LNCaP clone FGC (cell line): ENCODE measurements around the gene RER1.

Source experiments
- DNase-seq: peaks from one replicate; pipeline ENCODE4 v3.0.0-alpha.2; 2011; ENCODE audit warnings: low read depth
- H3K4me3 ChIP-seq: 2 replicates; pipeline ENCODE4 v1.5.1; 2011; ENCODE audit warnings: mild to moderate bottlenecking, low read depth, low read length, control low read depth
- TF ChIP-seq, protein P1 (sequence below): IDR thresholded peaks from 2 replicates; pipeline ENCODE4 v1.5.1; 2012; ENCODE audit warnings: mild to moderate bottlenecking; ENCODE audit not compliant: control insufficient read depth, insufficient read depth; ENCODE audit errors: extremely low read depth

The RER1 gene

DNA sequence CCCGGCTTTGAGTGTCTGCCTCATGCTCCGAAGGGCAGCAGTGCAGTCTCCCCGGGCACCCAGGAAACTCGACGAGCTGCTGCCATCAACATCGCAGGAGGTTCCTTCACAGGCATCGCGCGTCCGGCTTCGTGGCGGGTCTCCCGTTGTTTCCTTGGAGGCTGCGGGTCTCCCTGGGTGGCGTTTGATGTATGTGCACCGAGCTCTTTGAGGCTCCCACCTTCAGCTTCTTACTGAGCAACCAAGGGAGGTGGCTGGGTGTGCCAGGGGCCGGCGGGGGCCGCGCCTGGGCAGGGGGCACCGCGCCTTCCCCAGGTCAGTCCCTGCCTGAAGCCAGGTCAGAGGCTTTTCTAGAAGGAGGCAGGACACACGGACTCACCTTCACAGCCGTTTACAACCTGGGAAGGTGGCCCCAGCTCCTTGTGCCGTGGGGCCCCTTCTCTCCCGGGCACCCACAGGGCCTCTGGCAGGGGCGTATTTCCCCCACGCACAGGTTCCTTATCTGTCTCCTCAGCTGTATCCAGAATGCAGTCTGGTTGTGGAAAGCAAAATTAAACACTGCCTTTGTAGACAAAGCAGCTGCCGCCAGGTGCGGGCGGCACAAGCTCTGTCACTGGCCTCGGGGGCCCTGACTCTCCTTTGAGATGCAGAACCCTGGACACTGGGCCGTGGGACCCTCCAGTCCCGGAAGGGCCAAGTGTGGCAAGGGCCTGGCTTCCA is 42.5 kb downstream of the RER1 start:
- H3K4me3 ChIP-seq: no peak overlapping the region
- DNase-seq: no peak
- TF ChIP-seq, protein P1, sequence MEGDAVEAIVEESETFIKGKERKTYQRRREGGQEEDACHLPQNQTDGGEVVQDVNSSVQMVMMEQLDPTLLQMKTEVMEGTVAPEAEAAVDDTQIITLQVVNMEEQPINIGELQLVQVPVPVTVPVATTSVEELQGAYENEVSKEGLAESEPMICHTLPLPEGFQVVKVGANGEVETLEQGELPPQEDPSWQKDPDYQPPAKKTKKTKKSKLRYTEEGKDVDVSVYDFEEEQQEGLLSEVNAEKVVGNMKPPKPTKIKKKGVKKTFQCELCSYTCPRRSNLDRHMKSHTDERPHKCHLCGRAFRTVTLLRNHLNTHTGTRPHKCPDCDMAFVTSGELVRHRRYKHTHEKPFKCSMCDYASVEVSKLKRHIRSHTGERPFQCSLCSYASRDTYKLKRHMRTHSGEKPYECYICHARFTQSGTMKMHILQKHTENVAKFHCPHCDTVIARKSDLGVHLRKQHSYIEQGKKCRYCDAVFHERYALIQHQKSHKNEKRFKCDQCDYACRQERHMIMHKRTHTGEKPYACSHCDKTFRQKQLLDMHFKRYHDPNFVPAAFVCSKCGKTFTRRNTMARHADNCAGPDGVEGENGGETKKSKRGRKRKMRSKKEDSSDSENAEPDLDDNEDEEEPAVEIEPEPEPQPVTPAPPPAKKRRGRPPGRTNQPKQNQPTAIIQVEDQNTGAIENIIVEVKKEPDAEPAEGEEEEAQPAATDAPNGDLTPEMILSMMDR: no peak

DNA sequence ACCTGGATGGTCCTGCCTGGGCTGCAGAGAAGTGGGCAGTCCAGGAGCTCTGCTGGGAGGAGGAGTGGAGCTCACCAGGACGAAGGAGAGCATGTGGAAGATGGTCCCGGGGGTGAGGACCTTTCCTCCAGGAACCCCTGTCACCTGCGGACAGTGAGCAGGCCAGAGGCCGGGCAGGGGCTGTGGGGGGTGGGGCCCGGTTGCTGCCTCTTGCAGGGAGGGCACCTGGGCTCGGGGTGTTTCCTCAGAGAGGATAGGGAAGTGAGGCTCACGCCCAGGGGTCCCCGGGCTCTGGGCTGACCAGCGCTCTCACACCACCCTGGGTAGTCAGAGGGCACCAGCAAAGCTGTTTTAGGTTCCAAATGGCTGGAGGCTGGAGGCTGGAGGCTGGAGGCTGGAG is 43.5 kb downstream of the RER1 start:
- H3K4me3 ChIP-seq: no peak overlapping the region
- TF ChIP-seq, protein P1: no peak
- no peak for DNase-seq

DNA sequence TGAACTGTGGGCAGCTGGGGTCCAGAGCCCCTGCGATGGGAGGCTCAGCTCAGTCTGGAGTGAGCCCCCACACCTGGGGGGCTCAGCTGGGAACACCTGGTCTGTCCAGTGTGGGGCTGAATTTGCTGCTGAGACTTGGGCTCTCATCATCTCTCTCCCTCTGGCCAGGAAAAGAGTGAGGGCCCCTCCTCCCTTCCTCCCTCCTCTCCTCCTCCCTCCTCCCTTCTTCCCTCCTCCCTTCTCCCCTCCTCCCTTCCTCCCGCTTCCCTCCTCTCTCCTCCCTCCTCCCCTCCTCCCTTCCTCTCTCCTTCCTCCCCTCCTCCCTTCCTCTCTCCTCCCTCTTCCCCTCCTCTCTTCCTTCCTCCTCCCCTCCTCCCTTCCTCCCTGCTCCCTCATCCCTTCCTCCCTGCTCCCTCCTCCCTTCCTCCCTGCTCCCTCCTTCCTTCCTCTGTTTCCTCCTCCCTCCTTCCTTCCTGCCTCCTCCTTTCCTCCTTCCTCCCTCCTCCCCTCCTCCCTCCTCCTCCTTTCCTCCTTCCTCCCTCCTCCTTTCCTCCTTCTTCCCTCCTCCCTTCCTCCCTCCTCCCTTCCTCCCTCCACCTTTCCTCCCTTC is 44.2 kb downstream of the RER1 start:
- DNase-seq: no peak
- TF ChIP-seq, protein P1: no peak
- H3K4me3 ChIP-seq: no peak overlapping the region

DNA sequence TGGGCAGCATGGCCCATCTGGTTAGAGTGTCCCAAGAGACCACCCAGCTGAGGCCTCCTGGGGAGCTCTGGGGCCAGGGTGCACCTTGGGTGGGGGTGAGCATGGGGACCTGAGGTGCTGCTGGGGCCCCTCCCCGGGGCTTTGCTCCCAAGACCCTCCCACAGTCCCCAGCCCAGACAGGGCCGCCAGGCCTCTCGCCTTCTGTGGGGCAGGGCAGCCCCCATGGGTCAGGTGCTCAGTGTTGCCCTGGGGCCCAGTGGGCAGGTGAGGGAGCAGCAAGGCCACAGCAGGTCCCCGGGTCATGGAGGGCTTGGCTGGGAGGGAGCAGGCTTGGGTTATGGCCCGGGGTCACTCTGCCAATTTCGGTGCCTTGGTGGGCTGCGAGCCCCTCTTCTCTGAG is 45.2 kb downstream of the RER1 start:
- DNase-seq: no peak
- no peak overlapping the region for H3K4me3 ChIP-seq
- TF ChIP-seq, protein P1: no peak

DNA sequence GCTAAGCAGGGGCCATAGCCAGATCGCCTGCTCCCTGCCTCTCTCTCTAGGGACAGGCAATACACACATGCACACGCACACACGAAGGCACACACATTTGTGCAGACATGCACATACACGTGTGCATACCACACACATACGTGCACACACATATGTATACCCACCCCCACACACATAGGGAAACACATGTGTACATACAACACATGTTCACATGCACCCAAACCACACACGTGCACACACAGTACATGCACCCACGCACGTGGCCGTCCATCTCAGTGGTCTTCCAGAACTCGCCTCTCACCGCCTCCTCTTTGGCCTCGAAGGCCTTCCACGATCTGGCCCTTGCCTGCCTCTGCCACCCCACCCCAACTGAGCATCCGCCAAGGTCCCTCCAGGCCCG is 46.0 kb downstream of the RER1 start:
- no peak for DNase-seq
- H3K4me3 ChIP-seq: no peak overlapping the region
- TF ChIP-seq, protein P1: no peak

DNA sequence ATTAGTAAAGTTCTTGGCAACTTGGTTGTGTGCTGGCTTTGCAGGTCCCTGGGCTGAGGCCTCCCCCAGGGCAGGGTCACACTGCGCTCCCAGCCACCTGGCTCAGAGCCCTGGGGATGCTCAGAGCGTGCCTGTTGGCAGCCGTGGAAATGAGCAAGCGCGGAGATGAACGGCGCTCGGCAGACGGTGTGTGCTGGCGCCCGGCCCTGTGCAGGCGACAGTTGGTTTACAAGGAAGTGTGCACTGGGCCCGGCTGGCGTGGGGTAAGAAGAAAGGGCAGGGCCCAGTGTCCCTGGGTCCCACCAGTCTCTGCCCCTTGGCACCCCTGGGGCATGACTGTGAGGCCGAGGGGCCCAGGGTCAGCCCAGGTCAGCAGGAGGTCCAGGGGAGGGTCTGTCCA is 46.4 kb downstream of the RER1 start:
- DNase-seq: peak; percentile 83
- TF ChIP-seq, protein P1: no peak
- no peak overlapping the region for H3K4me3 ChIP-seq

DNA sequence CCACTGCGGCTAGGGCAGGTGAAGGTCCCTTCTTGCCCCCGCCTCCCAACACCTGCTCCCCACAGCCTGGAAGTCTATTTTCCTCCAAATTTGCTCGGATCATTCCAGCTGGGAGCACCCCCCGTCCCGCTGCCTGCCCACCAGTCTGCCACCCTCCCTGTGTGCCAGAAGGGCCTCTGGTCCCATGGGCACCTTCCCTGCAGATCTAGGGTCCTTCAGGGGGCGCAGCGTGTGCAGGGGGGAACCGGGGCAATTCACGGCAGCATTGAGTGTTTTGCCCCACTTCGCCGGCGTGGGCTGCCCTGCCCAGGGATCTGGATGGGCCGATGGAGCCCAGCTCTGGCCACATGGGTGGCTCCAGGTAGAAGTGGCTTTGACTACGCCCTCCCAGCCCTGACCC is 47.0 kb downstream of the RER1 start:
- no peak for DNase-seq
- TF ChIP-seq, protein P1: no peak
- no peak overlapping the region for H3K4me3 ChIP-seq
